ENCODE results near the gene UBE2F. TPM values are rescaled to one million over a fixed set of nuclear protein-coding genes. Genes with fewer than 3 reads are reported as not detected.

The UBE2F gene
- total and polyA plus RNA-seq, 2 of the 13 experiments (the other 11 are each of a cell fraction or from before 2014, with no cell fraction given): 35.4 to 73.1 TPM

DNA sequence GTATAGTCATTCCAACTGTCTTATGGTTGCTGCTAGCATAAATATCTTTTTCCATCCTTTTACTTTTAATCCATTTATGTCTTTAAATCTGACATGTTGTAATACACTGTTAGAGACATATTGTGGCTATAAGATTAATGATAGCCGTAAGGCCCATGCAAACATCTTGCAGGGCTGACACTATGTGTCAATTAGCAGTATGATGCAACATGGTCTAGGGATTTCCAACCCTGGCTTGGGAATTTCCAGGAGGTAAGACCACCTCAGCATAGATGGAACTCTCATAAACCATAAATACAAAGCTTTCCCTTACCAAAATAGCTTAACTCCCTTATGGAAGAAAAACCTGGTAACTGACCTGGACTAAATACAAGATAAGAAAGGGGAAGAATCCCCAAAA, 110.5 kb downstream of the UBE2F start (continued):
- TF ChIP-seq, protein P1, sequence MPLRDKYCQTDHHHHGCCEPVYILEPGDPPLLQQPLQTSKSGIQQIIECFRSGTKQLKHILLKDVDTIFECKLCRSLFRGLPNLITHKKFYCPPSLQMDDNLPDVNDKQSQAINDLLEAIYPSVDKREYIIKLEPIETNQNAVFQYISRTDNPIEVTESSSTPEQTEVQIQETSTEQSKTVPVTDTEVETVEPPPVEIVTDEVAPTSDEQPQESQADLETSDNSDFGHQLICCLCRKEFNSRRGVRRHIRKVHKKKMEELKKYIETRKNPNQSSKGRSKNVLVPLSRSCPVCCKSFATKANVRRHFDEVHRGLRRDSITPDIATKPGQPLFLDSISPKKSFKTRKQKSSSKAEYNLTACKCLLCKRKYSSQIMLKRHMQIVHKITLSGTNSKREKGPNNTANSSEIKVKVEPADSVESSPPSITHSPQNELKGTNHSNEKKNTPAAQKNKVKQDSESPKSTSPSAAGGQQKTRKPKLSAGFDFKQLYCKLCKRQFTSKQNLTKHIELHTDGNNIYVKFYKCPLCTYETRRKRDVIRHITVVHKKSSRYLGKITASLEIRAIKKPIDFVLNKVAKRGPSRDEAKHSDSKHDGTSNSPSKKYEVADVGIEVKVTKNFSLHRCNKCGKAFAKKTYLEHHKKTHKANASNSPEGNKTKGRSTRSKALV (CRISPR knock-in tag; IDR thresholded peaks at IDR 0.05): no peak
- TF ChIP-seq ZNF644 (CRISPR knock-in tag; IDR thresholded peaks at IDR 0.05; ENCODE audit: low read depth): peak; percentile 65; the same call in 1 of the 2 replicates
- no peak for TF ChIP-seq KMT2A (CRISPR knock-in tag; IDR thresholded peaks at IDR 0.05)
- TF ChIP-seq ZBTB38 (CRISPR knock-in tag; IDR thresholded peaks at IDR 0.05): no peak
- TF ChIP-seq, protein P2, sequence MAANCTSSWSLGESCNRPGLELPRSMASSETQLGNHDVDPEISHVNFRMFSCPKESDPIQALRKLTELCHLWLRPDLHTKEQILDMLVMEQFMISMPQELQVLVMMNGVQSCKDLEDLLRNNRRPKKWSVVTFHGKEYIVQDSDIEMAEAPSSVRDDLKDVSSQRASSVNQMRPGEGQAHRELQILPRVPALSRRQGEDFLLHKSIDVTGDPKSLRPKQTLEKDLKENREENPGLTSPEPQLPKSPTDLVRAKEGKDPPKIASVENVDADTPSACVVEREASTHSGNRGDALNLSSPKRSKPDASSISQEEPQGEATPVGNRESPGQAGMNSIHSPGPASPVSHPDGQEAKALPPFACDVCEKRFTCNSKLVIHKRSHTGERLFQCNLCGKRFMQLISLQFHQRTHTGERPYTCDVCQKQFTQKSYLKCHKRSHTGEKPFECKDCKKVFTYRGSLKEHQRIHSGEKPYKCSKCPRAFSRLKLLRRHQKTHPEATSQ (CRISPR knock-in tag; IDR thresholded peaks at IDR 0.05; ENCODE audit: borderline replicate concordance): no peak
- TF ChIP-seq, protein P3, sequence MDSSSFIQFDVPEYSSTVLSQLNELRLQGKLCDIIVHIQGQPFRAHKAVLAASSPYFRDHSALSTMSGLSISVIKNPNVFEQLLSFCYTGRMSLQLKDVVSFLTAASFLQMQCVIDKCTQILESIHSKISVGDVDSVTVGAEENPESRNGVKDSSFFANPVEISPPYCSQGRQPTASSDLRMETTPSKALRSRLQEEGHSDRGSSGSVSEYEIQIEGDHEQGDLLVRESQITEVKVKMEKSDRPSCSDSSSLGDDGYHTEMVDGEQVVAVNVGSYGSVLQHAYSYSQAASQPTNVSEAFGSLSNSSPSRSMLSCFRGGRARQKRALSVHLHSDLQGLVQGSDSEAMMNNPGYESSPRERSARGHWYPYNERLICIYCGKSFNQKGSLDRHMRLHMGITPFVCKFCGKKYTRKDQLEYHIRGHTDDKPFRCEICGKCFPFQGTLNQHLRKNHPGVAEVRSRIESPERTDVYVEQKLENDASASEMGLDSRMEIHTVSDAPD (CRISPR knock-in tag; IDR thresholded peaks at IDR 0.05): no peak
- TF ChIP-seq ZEB1 (IDR thresholded peaks at IDR 0.05; ENCODE audit: insufficient replicate concordance, low read depth): no peak
- TF ChIP-seq, protein P4, sequence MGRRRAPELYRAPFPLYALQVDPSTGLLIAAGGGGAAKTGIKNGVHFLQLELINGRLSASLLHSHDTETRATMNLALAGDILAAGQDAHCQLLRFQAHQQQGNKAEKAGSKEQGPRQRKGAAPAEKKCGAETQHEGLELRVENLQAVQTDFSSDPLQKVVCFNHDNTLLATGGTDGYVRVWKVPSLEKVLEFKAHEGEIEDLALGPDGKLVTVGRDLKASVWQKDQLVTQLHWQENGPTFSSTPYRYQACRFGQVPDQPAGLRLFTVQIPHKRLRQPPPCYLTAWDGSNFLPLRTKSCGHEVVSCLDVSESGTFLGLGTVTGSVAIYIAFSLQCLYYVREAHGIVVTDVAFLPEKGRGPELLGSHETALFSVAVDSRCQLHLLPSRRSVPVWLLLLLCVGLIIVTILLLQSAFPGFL (CRISPR knock-in tag; IDR thresholded peaks at IDR 0.05): no peak
- TF ChIP-seq ZMYM4 (CRISPR knock-in tag; IDR thresholded peaks at IDR 0.05): no peak
- TF ChIP-seq SIN3B (IDR thresholded peaks at IDR 0.05; ENCODE audit: low read length): no peak
- peak; percentile 8; the same call in 1 of the 2 replicates for TF ChIP-seq THAP11 (CRISPR knock-in tag; IDR thresholded peaks at IDR 0.05)
- TF ChIP-seq, protein P5, sequence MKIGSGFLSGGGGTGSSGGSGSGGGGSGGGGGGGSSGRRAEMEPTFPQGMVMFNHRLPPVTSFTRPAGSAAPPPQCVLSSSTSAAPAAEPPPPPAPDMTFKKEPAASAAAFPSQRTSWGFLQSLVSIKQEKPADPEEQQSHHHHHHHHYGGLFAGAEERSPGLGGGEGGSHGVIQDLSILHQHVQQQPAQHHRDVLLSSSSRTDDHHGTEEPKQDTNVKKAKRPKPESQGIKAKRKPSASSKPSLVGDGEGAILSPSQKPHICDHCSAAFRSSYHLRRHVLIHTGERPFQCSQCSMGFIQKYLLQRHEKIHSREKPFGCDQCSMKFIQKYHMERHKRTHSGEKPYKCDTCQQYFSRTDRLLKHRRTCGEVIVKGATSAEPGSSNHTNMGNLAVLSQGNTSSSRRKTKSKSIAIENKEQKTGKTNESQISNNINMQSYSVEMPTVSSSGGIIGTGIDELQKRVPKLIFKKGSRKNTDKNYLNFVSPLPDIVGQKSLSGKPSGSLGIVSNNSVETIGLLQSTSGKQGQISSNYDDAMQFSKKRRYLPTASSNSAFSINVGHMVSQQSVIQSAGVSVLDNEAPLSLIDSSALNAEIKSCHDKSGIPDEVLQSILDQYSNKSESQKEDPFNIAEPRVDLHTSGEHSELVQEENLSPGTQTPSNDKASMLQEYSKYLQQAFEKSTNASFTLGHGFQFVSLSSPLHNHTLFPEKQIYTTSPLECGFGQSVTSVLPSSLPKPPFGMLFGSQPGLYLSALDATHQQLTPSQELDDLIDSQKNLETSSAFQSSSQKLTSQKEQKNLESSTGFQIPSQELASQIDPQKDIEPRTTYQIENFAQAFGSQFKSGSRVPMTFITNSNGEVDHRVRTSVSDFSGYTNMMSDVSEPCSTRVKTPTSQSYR (CRISPR knock-in tag; IDR thresholded peaks at IDR 0.05; ENCODE audit: borderline replicate concordance): no peak
- TF ChIP-seq TMF1 (CRISPR knock-in tag; IDR thresholded peaks at IDR 0.05; ENCODE audit: low read depth): no peak
- no peak for TF ChIP-seq ZC3H4 (CRISPR knock-in tag; IDR thresholded peaks at IDR 0.05; ENCODE audit: borderline replicate concordance)
- TF ChIP-seq SPEN (CRISPR knock-in tag; IDR thresholded peaks at IDR 0.05; ENCODE audit: low read depth): no peak
- TF ChIP-seq, protein P6, sequence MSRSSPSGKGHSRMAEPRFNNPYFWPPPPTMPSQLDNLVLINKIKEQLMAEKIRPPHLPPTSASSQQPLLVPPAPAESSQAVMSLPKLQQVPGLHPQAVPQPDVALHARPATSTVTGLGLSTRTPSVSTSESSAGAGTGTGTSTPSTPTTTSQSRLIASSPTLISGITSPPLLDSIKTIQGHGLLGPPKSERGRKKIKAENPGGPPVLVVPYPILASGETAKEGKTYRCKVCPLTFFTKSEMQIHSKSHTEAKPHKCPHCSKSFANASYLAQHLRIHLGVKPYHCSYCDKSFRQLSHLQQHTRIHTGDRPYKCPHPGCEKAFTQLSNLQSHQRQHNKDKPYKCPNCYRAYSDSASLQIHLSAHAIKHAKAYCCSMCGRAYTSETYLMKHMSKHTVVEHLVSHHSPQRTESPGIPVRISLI (CRISPR knock-in tag; IDR thresholded peaks at IDR 0.05; ENCODE audit: borderline replicate concordance): no peak
- no peak; the same call in 1 of the 2 replicates for TF ChIP-seq SOX5 (CRISPR knock-in tag; IDR thresholded peaks at IDR 0.05; ENCODE audit: borderline replicate concordance)
- TF ChIP-seq, protein P7, sequence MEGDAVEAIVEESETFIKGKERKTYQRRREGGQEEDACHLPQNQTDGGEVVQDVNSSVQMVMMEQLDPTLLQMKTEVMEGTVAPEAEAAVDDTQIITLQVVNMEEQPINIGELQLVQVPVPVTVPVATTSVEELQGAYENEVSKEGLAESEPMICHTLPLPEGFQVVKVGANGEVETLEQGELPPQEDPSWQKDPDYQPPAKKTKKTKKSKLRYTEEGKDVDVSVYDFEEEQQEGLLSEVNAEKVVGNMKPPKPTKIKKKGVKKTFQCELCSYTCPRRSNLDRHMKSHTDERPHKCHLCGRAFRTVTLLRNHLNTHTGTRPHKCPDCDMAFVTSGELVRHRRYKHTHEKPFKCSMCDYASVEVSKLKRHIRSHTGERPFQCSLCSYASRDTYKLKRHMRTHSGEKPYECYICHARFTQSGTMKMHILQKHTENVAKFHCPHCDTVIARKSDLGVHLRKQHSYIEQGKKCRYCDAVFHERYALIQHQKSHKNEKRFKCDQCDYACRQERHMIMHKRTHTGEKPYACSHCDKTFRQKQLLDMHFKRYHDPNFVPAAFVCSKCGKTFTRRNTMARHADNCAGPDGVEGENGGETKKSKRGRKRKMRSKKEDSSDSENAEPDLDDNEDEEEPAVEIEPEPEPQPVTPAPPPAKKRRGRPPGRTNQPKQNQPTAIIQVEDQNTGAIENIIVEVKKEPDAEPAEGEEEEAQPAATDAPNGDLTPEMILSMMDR (CRISPR knock-in tag; IDR thresholded peaks at IDR 0.05): no peak
- TF ChIP-seq IRX3 (CRISPR knock-in tag; IDR thresholded peaks at IDR 0.05; ENCODE audit: borderline replicate concordance, low read depth): no peak
